ENCODE results near the gene GLDN.

GLDN gene

GRCh38 chr15:51332206-51333147 is 9.0 kb upstream of the GLDN start:
- Histone ChIP-seq H3K4me3 (ENCODE audit: low read length) (no peak overlapping the region), H3K36me3 (ENCODE audit: insufficient read depth, low read length) (no peaks in the 10 kb centered on the region), H3K27me3 (ENCODE audit: insufficient read depth, low read length) (no peaks in the 10 kb centered on the region), H2AFZ (ENCODE audit: low read depth, low read length) (no peak overlapping the region), H3K9me3 (ENCODE audit: low read length) (no peaks in the 10 kb centered on the region), H3K4me1 (ENCODE audit: insufficient read depth, low read length) (no peaks in the 10 kb centered on the region)

GRCh38 chr15:51333571-51333970 is 7.9 kb upstream of the GLDN start:
- no peaks in the 10 kb centered on the region for H3K4me1 ChIP-seq (ENCODE audit: insufficient read depth, low read length)
- H3K36me3 ChIP-seq (ENCODE audit: insufficient read depth, low read length) = no peaks in the 10 kb centered on the region
- H3K27me3 ChIP-seq (ENCODE audit: insufficient read depth, low read length) = no peaks in the 10 kb centered on the region
- no peak overlapping the region for H2AFZ ChIP-seq (ENCODE audit: low read depth, low read length)
- no peaks in the 10 kb centered on the region for H3K9me3 ChIP-seq (ENCODE audit: low read length)
- no peak overlapping the region for H3K4me3 ChIP-seq (ENCODE audit: low read length)

- no peaks in the 10 kb centered on the region for H3K36me3 ChIP-seq (ENCODE audit: insufficient read depth, low read length)
- H3K4me3 ChIP-seq (ENCODE audit: low read length) = no peak overlapping the region
- no peaks in the 10 kb centered on the region for H3K9me3 ChIP-seq (ENCODE audit: low read length)
- H2AFZ ChIP-seq (ENCODE audit: low read depth, low read length) = no peak overlapping the region
- H3K4me1 ChIP-seq (ENCODE audit: insufficient read depth, low read length) = no peaks in the 10 kb centered on the region
- no peaks in the 10 kb centered on the region for H3K27me3 ChIP-seq (ENCODE audit: insufficient read depth, low read length)
Measured at GRCh38 chr15:51334011-51334451, 7.4 kb upstream of the GLDN start.

GRCh38 chr15:51335087-51335486 is 6.4 kb upstream of the GLDN start:
- Histone ChIP-seq H3K36me3 (ENCODE audit: insufficient read depth, low read length) (no peaks in the 10 kb centered on the region), H3K4me3 (ENCODE audit: low read length) (no peak overlapping the region), H2AFZ (ENCODE audit: low read depth, low read length) (no peak overlapping the region), H3K27me3 (ENCODE audit: insufficient read depth, low read length) (no peaks in the 10 kb centered on the region), H3K4me1 (ENCODE audit: insufficient read depth, low read length) (no peaks in the 10 kb centered on the region), H3K9me3 (ENCODE audit: low read length) (no peaks in the 10 kb centered on the region)

GRCh38 chr15:51335538-51336410 is 5.7 kb upstream of the GLDN start:
- H3K4me3 ChIP-seq (ENCODE audit: low read length) = no peak overlapping the region
- H3K36me3 ChIP-seq (ENCODE audit: insufficient read depth, low read length) = no peaks in the 10 kb centered on the region
- no peaks in the 10 kb centered on the region for H3K4me1 ChIP-seq (ENCODE audit: insufficient read depth, low read length)
- H3K27me3 ChIP-seq (ENCODE audit: insufficient read depth, low read length) = peaks cover 6% of the 10 kb centered on the region
- H2AFZ ChIP-seq (ENCODE audit: low read depth, low read length) = no peak overlapping the region
- no peaks in the 10 kb centered on the region for H3K9me3 ChIP-seq (ENCODE audit: low read length)

- Histone ChIP-seq H2AFZ (ENCODE audit: low read depth, low read length) (no peak within 1 kb of the TSS), H3K4me3 (ENCODE audit: low read length) (no peak within 1 kb of the TSS), H3K4me1 (ENCODE audit: insufficient read depth, low read length) (peaks cover 3% of the 10 kb centered on the region), H3K9me3 (ENCODE audit: low read length) (no peaks in the 10 kb centered on the region), H3K27me3 (ENCODE audit: insufficient read depth, low read length) (peaks cover 31% of the 10 kb centered on the region), H3K36me3 (ENCODE audit: insufficient read depth, low read length) (no peaks in the 10 kb centered on the region)
Measured at GRCh38 chr15:51338496-51338895, 3.0 kb upstream of the GLDN start, which contains the start of gene CYP19A1. TSS of gene CYP19A1 (minus strand) at chr15:51338596. CDS start at chr15:51242912, 95,684 bp downstream.

GRCh38 chr15:51342227-51342999 is 958 bp downstream of the GLDN start:
- Histone ChIP-seq H3K36me3 (ENCODE audit: insufficient read depth, low read length) (no peaks in the 10 kb centered on the region), H3K4me3 (ENCODE audit: low read length) (no peak overlapping the region), H2AFZ (ENCODE audit: low read depth, low read length) (no peak overlapping the region), H3K9me3 (ENCODE audit: low read length) (no peaks in the 10 kb centered on the region), H3K4me1 (ENCODE audit: insufficient read depth, low read length) (peaks cover 3% of the 10 kb centered on the region), H3K27me3 (ENCODE audit: insufficient read depth, low read length) (peaks cover 38% of the 10 kb centered on the region)

- Histone ChIP-seq H3K4me1 (ENCODE audit: insufficient read depth, low read length) (peaks cover 3% of the 10 kb centered on the region), H3K27me3 (ENCODE audit: insufficient read depth, low read length) (peaks cover 38% of the 10 kb centered on the region), H2AFZ (ENCODE audit: low read depth, low read length) (no peak overlapping the region), H3K9me3 (ENCODE audit: low read length) (no peaks in the 10 kb centered on the region), H3K36me3 (ENCODE audit: insufficient read depth, low read length) (no peaks in the 10 kb centered on the region), H3K4me3 (ENCODE audit: low read length) (no peak overlapping the region)
Measured at GRCh38 chr15:51343466-51343865, 2.0 kb downstream of the GLDN start.

GRCh38 chr15:51346136-51346535 is 4.7 kb downstream of the GLDN start:
- peaks cover 3% of the 10 kb centered on the region for H3K4me1 ChIP-seq (ENCODE audit: insufficient read depth, low read length)
- H3K4me3 ChIP-seq (ENCODE audit: low read length) = no peak overlapping the region
- H3K27me3 ChIP-seq (ENCODE audit: insufficient read depth, low read length) = peaks cover 28% of the 10 kb centered on the region
- no peaks in the 10 kb centered on the region for H3K36me3 ChIP-seq (ENCODE audit: insufficient read depth, low read length)
- no peaks in the 10 kb centered on the region for H3K9me3 ChIP-seq (ENCODE audit: low read length)
- H2AFZ ChIP-seq (ENCODE audit: low read depth, low read length) = no peak overlapping the region

- Histone ChIP-seq H3K4me1 (ENCODE audit: insufficient read depth, low read length) (no peaks in the 10 kb centered on the region), H3K27me3 (ENCODE audit: insufficient read depth, low read length) (peaks cover 5% of the 10 kb centered on the region), H3K4me3 (ENCODE audit: low read length) (no peak overlapping the region), H3K36me3 (ENCODE audit: insufficient read depth, low read length) (no peaks in the 10 kb centered on the region), H2AFZ (ENCODE audit: low read depth, low read length) (no peak overlapping the region), H3K9me3 (ENCODE audit: low read length) (no peaks in the 10 kb centered on the region)
Measured at GRCh38 chr15:51348688-51349087, 7.2 kb downstream of the GLDN start.

- no peak overlapping the region for H2AFZ ChIP-seq (ENCODE audit: low read depth, low read length)
- no peaks in the 10 kb centered on the region for H3K9me3 ChIP-seq (ENCODE audit: low read length)
- H3K4me1 ChIP-seq (ENCODE audit: insufficient read depth, low read length) = no peaks in the 10 kb centered on the region
- H3K4me3 ChIP-seq (ENCODE audit: low read length) = no peak overlapping the region
- H3K36me3 ChIP-seq (ENCODE audit: insufficient read depth, low read length) = no peaks in the 10 kb centered on the region
- H3K27me3 ChIP-seq (ENCODE audit: insufficient read depth, low read length) = no peaks in the 10 kb centered on the region
Measured at GRCh38 chr15:51349156-51349844, 7.8 kb downstream of the GLDN start.

- Histone ChIP-seq H3K4me1 (ENCODE audit: insufficient read depth, low read length) (peaks cover 2% of the 10 kb centered on the region), H3K4me3 (ENCODE audit: low read length) (no peak overlapping the region), H3K27me3 (ENCODE audit: insufficient read depth, low read length) (no peaks in the 10 kb centered on the region), H2AFZ (ENCODE audit: low read depth, low read length) (no peak overlapping the region), H3K9me3 (ENCODE audit: low read length) (no peaks in the 10 kb centered on the region), H3K36me3 (ENCODE audit: insufficient read depth, low read length) (no peaks in the 10 kb centered on the region)
Measured at GRCh38 chr15:51350723-51351122, 9.3 kb downstream of the GLDN start.
